ENCODE results near the gene DHX35.

Gene DHX35

DNA sequence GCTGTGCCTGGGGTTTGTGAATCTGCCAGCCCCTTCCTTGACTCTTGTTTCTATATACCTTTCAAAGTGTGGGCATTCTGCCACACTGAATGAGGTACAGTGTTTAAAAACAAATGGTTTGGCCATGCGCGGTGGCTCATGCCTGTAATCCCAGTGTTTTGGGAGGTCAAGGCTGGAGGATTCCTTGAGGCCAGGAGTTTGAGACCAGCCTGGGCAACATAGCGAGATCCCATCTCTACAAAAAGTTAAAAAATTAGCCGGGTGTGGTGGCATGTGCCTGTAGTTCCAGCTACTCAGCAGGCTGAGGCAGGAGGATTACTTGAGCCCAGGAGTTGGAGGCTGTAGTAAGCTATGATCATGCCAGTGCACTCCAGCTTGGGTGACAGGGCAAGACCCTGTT, 30.2 kb upstream of the DHX35 start:
- no peak overlapping the region for H3K4me3 ChIP-seq (ENCODE audit: low read length)
- no peak for TF ChIP-seq ZNF274 (IDR thresholded peaks at IDR 0.05; ENCODE audit: low read depth, low read length)

- H3K4me3 ChIP-seq (ENCODE audit: low read length), result no peak overlapping the region
Measured at GRCh38 chr20:38932457-38933120, 29.6 kb upstream of the DHX35 start.

GRCh38 chr20:38934530-38934929, 27.6 kb upstream of the DHX35 start:
- no peak overlapping the region for H3K4me3 ChIP-seq (ENCODE audit: low read length)
- TF ChIP-seq ZNF274 (IDR thresholded peaks at IDR 0.05; ENCODE audit: low read depth, low read length), result no peak

More at GRCh38 chr20:38932457-38933120, 29.6 kb upstream of the DHX35 start:
- TF ChIP-seq ZNF274 (IDR thresholded peaks at IDR 0.05; ENCODE audit: low read depth, low read length), result no peak

DNA sequence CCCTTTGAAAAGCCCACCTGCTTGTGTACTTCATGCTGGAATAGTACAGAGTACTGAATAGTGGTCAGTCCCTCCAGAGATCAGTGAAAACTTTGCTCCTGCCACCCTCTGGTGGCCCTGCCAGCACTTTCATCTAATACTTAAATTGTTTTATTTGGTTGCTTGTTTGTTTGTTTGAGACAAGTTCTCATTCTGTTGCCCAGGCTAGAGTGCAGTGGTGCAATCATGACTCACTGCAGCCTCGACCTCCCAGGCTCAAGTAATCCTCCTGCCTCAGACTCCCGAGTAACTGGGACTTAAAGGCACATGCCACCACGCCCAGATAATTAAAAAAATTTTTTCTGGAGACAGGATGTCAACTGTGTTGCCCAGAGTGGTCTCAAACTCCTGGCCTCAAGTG, 26.9 kb upstream of the DHX35 start:
- H3K4me3 ChIP-seq (ENCODE audit: low read length), result no peak overlapping the region
- TF ChIP-seq ZNF274 (IDR thresholded peaks at IDR 0.05; ENCODE audit: low read depth, low read length), result no peak

DNA sequence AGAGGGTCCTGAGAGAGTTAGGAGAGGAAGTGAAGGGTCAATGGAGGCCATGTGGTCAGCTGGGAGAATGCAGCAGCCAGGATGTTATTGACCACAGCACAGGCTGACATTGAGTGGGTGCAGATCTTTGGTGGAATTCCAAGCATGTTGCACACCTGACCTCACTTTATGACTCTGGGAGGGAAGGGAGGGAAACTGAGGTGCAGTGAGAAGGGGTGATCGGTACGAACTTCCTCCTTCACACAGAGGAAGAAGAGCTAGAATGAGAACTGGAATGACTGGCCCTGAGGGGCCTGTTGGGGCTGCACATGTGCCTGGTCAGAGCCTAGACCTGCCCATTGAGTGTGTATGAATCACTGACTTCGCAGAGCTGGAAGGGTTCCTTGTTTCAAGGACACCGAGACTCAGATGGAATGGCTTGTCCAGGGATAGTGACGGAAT, 26.2 kb upstream of the DHX35 start:
- no peak for TF ChIP-seq ZNF274 (IDR thresholded peaks at IDR 0.05; ENCODE audit: low read depth, low read length)

DNA sequence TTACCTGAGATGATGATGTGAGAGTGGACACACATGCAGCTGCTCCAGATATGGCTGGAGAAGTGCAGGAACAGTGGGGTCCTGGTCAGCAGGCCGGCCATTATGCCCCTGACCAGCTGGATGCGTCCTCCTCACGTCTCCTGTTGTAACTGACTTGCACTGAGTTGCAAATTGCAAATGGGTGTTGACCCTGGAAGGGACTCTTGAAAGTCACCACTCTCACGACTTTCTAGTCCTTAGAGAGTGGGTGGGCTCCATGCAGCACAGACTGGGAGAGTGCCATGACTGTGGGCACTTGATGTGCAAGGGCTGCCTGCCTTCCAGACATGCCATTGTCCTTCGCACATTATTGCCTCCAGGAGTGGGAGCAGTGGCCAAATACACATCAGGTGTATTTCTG, 25.1 kb upstream of the DHX35 start:
- no peak for TF ChIP-seq ZNF274 (IDR thresholded peaks at IDR 0.05; ENCODE audit: low read depth, low read length)
- no peak overlapping the region for H3K4me3 ChIP-seq (ENCODE audit: low read length)

More for the DNA sequence above, 26.2 kb upstream of the DHX35 start:
- no peak overlapping the region for H3K4me3 ChIP-seq (ENCODE audit: low read length)

DNA sequence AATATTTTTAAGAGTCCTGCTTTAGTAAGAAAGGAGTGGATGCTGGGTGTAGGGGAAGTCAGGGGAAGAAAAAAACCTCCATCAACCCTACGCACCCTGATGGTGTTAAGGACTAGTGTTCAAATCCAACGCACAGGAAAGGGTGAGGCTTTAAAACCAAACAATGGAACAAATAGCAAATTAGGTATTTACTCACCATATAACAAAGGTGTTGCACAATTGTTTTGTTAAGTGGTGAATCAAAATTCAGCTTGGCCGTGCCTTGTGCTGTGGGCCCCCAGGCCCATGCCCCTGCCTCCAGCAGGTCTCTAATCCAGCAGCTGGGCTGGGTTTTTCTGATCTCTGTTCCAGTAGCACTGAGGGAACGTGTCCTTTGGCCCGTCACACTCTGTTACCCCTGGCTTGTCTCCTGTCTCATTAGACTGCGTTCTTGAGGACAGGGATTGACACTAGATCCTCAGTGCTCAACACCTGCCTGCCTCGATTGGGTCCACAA, 24.1 kb upstream of the DHX35 start:
- H3K4me3 ChIP-seq (ENCODE audit: low read length), result no peak overlapping the region
- TF ChIP-seq ZNF274 (IDR thresholded peaks at IDR 0.05; ENCODE audit: low read depth, low read length), result no peak

- H3K4me3 ChIP-seq (ENCODE audit: low read length), result no peak overlapping the region
- no peak for TF ChIP-seq ZNF274 (IDR thresholded peaks at IDR 0.05; ENCODE audit: low read depth, low read length)
Measured at GRCh38 chr20:38939686-38940085, 22.5 kb upstream of the DHX35 start.

DNA sequence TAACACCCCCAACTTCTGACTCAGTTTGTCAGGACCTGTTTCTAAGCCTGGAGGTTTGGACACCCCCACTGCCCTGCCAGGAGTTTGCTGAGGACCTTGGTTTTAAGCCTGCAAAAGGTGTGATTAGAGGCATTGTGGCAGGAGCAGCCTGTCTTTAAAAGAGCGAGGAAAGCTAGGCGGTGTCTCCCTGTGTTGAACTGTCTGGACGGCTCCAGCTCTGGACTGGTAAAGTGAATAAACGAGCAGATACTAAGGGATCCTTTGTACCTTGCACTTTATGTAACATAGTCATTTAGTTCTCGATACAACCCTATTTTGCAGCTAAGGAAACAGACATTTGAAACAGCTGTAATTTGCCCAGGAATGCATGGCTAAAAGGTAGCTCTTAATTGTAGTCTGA, 21.5 kb upstream of the DHX35 start:
- no peak for TF ChIP-seq ZNF274 (IDR thresholded peaks at IDR 0.05; ENCODE audit: low read depth, low read length)
- H3K4me3 ChIP-seq (ENCODE audit: low read length), result no peak overlapping the region

DNA sequence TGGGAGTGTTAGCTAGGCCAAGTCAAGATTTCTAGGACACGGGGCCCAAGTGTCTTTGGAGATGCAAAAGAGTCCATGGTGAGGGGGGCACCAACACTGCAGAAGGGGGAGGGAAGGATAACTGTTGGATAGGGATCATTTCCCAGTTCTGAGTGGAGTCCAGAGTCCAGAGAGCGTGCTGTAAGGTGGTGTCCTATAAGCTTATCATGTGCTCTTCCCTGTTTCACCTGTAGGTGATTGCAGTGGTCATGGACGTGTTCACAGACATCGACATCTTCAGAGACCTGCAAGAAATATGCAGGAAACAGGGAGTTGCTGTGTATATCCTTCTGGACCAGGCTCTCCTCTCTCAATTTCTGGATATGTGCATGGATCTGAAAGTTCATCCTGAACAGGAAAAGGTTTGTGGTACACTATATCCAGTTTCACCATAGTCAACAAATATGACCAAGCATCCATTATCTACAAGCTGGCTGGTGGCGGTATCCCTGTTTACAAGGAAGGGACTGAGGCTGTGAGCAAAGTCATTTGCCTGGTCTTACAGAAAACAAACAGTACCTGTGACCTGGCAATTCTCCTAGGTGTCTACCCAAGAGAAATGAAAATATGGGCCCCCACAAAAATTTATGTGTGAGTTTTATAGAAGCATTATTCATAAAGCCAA, 20.3 kb upstream of the DHX35 start:
- no peak overlapping the region for H3K4me3 ChIP-seq (ENCODE audit: low read length)
- TF ChIP-seq ZNF274 (IDR thresholded peaks at IDR 0.05; ENCODE audit: low read depth, low read length), result no peak

DNA sequence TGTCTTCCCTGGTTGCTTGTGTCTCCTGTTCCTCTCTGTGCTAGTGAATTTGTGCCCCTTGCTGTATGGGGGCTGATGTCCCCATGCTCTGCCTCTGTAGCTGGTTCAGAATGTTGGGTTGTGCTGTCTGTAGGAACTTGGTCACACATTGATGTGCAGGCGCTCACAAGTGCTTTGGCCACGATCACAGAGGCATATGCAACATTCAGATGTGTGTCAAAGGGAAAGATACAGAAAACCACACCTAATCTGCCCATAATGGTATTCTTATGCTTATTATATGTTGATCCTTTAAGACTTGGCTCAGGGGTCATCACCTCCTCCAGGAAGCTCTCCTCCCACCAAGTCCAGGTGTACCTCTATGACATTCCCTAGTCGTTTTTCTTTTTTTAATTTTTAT, 17.1 kb upstream of the DHX35 start:
- H3K4me3 ChIP-seq (ENCODE audit: low read length), result no peak overlapping the region
- TF ChIP-seq ZNF274 (IDR thresholded peaks at IDR 0.05; ENCODE audit: low read depth, low read length), result no peak

DNA sequence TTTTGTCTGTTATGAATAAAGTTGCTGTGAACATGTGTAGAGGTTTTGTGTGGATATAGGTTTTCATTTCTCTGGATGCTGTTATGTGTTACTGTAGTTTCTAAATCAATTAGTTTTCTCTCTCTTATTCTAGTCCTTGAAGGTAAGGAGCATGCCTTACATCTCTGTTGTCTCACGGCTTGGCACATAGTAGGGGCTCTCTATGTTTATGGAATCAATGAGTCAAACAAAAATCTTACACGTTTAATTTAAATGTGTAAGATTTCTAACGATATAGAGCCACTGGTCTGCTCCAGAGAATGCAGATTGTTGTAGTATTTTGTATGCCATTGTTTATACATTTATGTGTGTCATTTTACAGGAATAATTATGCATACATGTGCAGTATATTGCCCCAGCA, 15.3 kb upstream of the DHX35 start:
- no peak overlapping the region for H3K4me3 ChIP-seq (ENCODE audit: low read length)
- TF ChIP-seq ZNF274 (IDR thresholded peaks at IDR 0.05; ENCODE audit: low read depth, low read length), result no peak

DNA sequence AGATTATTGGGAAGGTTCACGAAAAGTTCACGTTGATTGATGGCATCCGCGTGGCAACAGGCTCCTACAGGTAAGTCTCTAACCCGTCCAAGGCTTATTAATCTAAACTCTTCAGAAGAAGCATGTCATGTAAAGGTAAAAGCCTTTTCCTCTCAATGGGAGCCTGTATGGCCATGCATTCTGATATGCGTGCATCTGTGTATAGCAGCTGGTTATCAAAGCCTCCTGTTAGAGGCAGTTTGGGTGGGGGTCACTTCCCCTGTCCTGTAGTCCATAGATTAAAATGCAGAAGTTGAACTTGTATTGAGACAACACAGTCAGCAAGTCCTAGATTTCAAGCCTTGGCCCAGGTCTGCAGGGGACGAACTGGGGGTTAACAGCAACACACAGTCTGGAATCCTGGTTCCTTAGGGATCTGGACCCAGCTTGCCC, 14.2 kb upstream of the DHX35 start:
- no peak overlapping the region for H3K4me3 ChIP-seq (ENCODE audit: low read length)
- TF ChIP-seq ZNF274 (IDR thresholded peaks at IDR 0.05; ENCODE audit: low read depth, low read length), result no peak

GRCh38 chr20:38950254-38950653, 11.9 kb upstream of the DHX35 start:
- TF ChIP-seq ZNF274 (IDR thresholded peaks at IDR 0.05; ENCODE audit: low read depth, low read length), result no peak
- H3K4me3 ChIP-seq (ENCODE audit: low read length), result no peak overlapping the region

DNA sequence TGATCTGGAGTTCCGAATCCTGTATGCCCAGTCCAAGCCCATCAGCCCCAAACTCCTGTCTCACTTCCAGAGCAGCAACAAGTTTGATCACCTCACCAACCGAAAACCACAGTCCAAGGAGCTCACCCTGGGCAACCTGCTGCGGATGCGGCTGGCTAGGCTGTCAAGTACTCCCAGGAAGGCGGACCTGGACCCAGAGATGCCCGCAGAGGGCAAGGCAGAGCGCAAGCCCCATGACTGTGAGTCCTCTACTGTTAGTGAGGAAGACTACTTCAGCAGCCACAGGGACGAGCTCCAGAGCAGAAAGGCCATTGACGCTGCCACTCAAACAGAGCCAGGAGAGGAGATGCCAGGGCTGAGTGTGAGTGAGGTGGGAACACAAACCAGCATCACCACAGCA, 10.5 kb upstream of the DHX35 start:
- no peak overlapping the region for H3K4me3 ChIP-seq (ENCODE audit: low read length)
- TF ChIP-seq ZNF274 (IDR thresholded peaks at IDR 0.05; ENCODE audit: low read depth, low read length), result no peak
